ENCODE results near the gene KLF11.

KLF11 gene

DNA sequence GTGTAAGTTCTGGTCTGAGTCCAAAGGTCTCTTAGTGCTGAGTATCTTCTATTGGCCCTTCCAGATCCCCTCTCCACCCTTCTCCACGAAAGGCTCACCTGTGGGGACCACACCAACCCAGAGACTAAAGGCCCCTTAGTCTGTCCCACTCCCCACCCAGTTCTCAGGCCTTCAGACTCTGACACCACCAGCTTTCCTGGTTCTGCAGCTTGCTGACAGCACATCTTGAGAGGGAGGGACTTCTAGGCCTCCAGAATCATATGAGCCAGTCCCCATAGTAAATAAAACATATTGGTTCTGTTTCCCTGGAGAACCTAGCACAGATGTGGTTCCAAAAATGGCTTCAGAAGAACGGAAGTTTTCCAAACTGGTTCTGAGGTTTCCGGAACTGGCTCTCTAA, 38.5 kb upstream of the KLF11 start:
- Histone ChIP-seq H3K27me3 (replicated peaks in 2 of 5; ENCODE audit: control insufficient read depth in 4 of 5, insufficient read depth in 5 of 5, low read length in 4 of 5) (peaks cover 0 to 41% (median 11%) of the 10 kb centered on the region in 5 experiments), H3K4me1 (ENCODE audit: control extremely low read depth in 1 of 4, control insufficient read depth in 4 of 4, insufficient read depth in 4 of 4, low read length in 3 of 4) (peaks cover 0 to 5% (median 4%) of the 10 kb centered on the region in 4 experiments), H3K27ac (ENCODE audit: insufficient read depth in 1 of 2, low read depth in 1 of 2, low read length in 2 of 2, poor library complexity in 1 of 2, severe bottlenecking in 2 of 2) (no peak overlapping the region), H3K36me3 (ENCODE audit: control insufficient read depth in 4 of 4, insufficient read depth in 4 of 4, low read length in 3 of 4) (no peaks in the 10 kb centered on the region), H3K9me3 (ENCODE audit: control extremely low read depth in 1 of 5, control insufficient read depth in 4 of 5, insufficient read depth in 2 of 5, low read depth in 1 of 5, low read length in 4 of 5) (peaks cover 0 to 8% (median 3%) of the 10 kb centered on the region in 5 experiments), H3K4me3 (ENCODE audit: control insufficient read depth in 1 of 7, extremely low read depth in 1 of 7, insufficient read depth in 4 of 7, low read depth in 2 of 7, low read length in 6 of 7) (no peak overlapping the region)
- DNase-seq, result no peak
- POLR2A ChIA-PET, result interaction anchor here (0.6 kb wide), 1 partner anchor 695 kb away, joined by 3 read pairs; no protein-coding TSS in a partner anchor
- CTCF ChIA-PET, result interaction anchor here (1.3 to 1.7 kb wide), 3 partner anchors 8 to 31 kb away, joined by 3 to 4 read pairs (median 4); no protein-coding TSS in a partner anchor
- WGBS (ENCODE audit: insufficient coverage), result 58% methylated on average over 2 of the region's 3 CpGs

DNA sequence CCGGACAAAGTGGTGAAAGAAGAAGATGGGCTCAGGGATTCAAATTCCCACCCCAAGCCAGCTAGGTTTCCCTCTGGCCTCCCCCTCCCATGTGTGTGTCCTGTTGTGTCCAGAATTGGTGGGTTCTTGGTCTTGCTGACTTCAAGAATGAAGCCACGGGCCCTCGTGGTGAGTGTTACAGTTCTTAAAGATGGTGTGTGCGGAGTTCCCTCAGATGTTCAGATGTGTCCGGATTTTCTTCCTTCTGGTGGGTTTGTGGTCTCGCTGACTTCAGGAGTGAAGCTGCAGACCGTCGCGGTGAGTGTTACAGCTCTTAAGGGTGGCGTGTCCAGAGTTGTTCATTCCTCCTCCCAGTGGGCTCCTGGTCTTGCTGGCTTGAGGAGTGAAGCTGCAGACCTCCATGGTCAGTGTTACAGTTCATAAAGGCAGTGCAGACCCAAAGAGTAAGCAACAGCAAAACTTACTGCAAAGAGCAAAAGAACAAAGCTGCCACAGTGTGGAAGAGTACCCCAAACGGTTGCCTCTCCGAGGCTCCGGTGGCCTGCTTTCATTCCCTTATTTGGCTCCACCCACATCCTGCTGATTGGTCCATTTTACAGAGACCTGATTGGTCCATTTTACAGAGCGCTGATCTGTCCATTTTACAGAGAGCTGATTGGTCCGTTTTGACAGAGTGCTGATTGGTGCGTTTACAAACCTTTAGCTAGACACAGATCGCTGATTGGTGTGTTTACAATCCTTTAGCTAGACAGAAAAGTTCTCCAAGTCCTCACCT, 37.7 kb upstream of the KLF11 start:
- Histone ChIP-seq H3K4me1 (ENCODE audit: control extremely low read depth in 1 of 4, control insufficient read depth in 4 of 4, insufficient read depth in 4 of 4, low read length in 3 of 4) (peaks cover 0 to 5% (median 4%) of the 10 kb centered on the region in 4 experiments), H3K9me3 (ENCODE audit: control extremely low read depth in 1 of 5, control insufficient read depth in 4 of 5, insufficient read depth in 2 of 5, low read depth in 1 of 5, low read length in 4 of 5) (peaks cover 0 to 8% (median 3%) of the 10 kb centered on the region in 5 experiments), H3K36me3 (ENCODE audit: control insufficient read depth in 4 of 4, insufficient read depth in 4 of 4, low read length in 3 of 4) (no peaks in the 10 kb centered on the region), H3K27ac (ENCODE audit: insufficient read depth in 1 of 2, low read depth in 1 of 2, low read length in 2 of 2, poor library complexity in 1 of 2, severe bottlenecking in 2 of 2) (no peak overlapping the region), H3K4me3 (ENCODE audit: control insufficient read depth in 1 of 7, extremely low read depth in 1 of 7, insufficient read depth in 4 of 7, low read depth in 2 of 7, low read length in 6 of 7) (no peak overlapping the region), H3K27me3 (replicated peaks in 2 of 5; ENCODE audit: control insufficient read depth in 4 of 5, insufficient read depth in 5 of 5, low read length in 4 of 5) (peaks cover 0 to 41% (median 11%) of the 10 kb centered on the region in 5 experiments)
- no peak for DNase-seq
- ChIA-PET POLR2A (interaction anchor here (0.6 kb wide), 1 partner anchor 694 kb away, joined by 3 read pairs; no protein-coding TSS in a partner anchor), CTCF (interaction anchor here (1.1 to 1.7 kb wide), 5 partner anchors 9 to 44 kb away, joined by 3 to 6 read pairs (median 4); no protein-coding TSS in a partner anchor)
- WGBS (ENCODE audit: insufficient coverage), result 99% methylated on average over 14 of the region's 17 CpGs

DNA sequence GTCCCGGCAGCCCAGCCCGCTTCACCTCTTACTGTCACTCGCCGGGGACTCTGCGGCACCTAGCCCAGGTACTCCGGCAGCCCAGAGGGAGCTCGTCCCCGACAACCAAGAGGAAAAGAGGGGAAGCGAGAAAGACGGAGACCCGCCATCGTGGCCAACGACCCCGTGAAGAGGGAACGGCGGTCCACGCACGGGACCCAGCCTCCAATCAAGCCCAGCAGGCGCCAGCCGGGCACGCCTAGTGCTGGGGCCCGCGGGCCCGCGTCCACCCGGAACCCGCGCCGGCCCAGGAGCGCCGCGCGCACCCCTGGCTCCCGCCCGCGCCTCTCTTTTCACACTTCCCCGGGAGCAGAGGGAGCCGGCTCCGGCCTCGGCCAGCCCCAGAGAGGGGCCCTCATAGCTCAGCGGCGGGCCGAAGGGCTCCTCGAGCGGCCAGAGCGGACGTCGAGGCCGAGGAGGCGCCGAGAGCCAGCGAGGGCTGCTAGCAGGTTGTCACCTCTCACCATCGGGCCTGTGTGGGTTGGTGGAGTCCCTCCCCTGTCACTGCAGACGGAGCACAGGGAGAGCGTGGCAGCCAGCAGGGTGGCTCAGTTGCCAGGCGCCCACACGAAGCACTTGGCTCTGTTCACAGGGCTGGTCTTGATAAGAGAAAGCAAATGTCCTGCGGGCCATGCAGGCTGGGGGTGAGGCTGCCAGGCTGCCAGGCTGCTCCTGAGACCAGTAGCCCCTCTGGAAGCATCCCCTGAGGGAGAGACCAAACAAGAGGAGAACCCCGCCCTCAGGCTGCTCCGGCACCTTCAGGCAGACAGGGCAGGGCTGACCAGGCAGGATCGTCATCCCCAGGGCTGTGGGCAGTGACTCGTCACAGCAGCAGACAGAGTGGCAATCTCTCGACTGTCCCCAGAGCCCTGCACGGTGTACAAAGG, 36.9 kb upstream of the KLF11 start:
- H3K27ac ChIP-seq (ENCODE audit: insufficient read depth in 1 of 2, low read depth in 1 of 2, low read length in 2 of 2, poor library complexity in 1 of 2, severe bottlenecking in 2 of 2), result no peak overlapping the region
- H3K27me3 ChIP-seq (replicated peaks in 2 of 5; ENCODE audit: control insufficient read depth in 4 of 5, insufficient read depth in 5 of 5, low read length in 4 of 5), result peaks cover 0 to 41% (median 11%) of the 10 kb centered on the region in 5 experiments
- ChIA-PET CTCF (interaction anchor here (0.9 to 1.7 kb wide), 5 partner anchors 13 to 43 kb away, joined by 3 to 6 read pairs (median 3); no protein-coding TSS in a partner anchor), POLR2A (no interaction called here)
- no peaks in the 10 kb centered on the region for H3K36me3 ChIP-seq (ENCODE audit: control insufficient read depth in 4 of 4, insufficient read depth in 4 of 4, low read length in 3 of 4)
- peaks cover 0 to 8% (median 3%) of the 10 kb centered on the region in 5 experiments for H3K9me3 ChIP-seq (ENCODE audit: control extremely low read depth in 1 of 5, control insufficient read depth in 4 of 5, insufficient read depth in 2 of 5, low read depth in 1 of 5, low read length in 4 of 5)
- H3K4me1 ChIP-seq (ENCODE audit: control extremely low read depth in 1 of 4, control insufficient read depth in 4 of 4, insufficient read depth in 4 of 4, low read length in 3 of 4), result peaks cover 0 to 5% (median 4%) of the 10 kb centered on the region in 4 experiments
- peak in 2 of 3 donors; percentile 49 to 62 for DNase-seq
- peak overlapping the region in 1 of 7 experiments; percentile 28 for H3K4me3 ChIP-seq (ENCODE audit: control insufficient read depth in 1 of 7, extremely low read depth in 1 of 7, insufficient read depth in 4 of 7, low read depth in 2 of 7, low read length in 6 of 7)
- WGBS (ENCODE audit: insufficient coverage), result 49% methylated on average over 54 of the region's 64 CpGs

DNA sequence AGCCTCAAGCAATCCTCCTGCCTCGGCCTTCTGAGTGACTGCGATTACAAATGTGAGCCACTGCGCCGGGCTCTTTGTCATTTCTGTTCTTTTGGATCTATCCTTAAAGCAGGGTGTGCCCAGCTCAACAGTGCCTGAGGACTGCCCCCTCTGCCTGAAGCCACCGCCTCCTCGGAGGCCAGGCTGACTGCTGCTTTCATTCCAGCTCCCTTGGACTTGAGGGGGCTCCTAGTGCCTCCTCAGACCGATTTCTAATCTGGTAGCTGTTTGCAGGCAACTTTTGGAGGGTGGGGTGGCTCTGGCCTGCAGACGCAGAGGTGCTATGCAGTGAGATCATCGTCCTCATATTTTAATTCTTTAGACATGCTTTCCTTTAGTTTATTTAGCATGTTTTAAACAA, 35.9 kb upstream of the KLF11 start:
- Histone ChIP-seq H3K27ac (ENCODE audit: insufficient read depth in 1 of 2, low read depth in 1 of 2, low read length in 2 of 2, poor library complexity in 1 of 2, severe bottlenecking in 2 of 2) (no peak overlapping the region), H3K4me3 (ENCODE audit: control insufficient read depth in 1 of 7, extremely low read depth in 1 of 7, insufficient read depth in 4 of 7, low read depth in 2 of 7, low read length in 6 of 7) (no peak overlapping the region), H3K4me1 (ENCODE audit: control extremely low read depth in 1 of 4, control insufficient read depth in 4 of 4, insufficient read depth in 4 of 4, low read length in 3 of 4) (peaks cover 0 to 5% (median 4%) of the 10 kb centered on the region in 4 experiments), H3K27me3 (replicated peaks in 2 of 5; ENCODE audit: control insufficient read depth in 4 of 5, insufficient read depth in 5 of 5, low read length in 4 of 5) (peaks cover 0 to 41% (median 11%) of the 10 kb centered on the region in 5 experiments), H3K9me3 (ENCODE audit: control extremely low read depth in 1 of 5, control insufficient read depth in 4 of 5, insufficient read depth in 2 of 5, low read depth in 1 of 5, low read length in 4 of 5) (peaks cover 0 to 8% (median 3%) of the 10 kb centered on the region in 5 experiments), H3K36me3 (ENCODE audit: control insufficient read depth in 4 of 4, insufficient read depth in 4 of 4, low read length in 3 of 4) (no peaks in the 10 kb centered on the region)
- no peak for DNase-seq
- WGBS (ENCODE audit: insufficient coverage), result 92% methylated on average over 7 of the region's 9 CpGs
- CTCF ChIA-PET, result interaction anchor here (0.9 to 1.4 kb wide), 2 partner anchors 12 to 29 kb away, joined by 3 read pairs; no protein-coding TSS in a partner anchor
- POLR2A ChIA-PET, result no interaction called here

DNA sequence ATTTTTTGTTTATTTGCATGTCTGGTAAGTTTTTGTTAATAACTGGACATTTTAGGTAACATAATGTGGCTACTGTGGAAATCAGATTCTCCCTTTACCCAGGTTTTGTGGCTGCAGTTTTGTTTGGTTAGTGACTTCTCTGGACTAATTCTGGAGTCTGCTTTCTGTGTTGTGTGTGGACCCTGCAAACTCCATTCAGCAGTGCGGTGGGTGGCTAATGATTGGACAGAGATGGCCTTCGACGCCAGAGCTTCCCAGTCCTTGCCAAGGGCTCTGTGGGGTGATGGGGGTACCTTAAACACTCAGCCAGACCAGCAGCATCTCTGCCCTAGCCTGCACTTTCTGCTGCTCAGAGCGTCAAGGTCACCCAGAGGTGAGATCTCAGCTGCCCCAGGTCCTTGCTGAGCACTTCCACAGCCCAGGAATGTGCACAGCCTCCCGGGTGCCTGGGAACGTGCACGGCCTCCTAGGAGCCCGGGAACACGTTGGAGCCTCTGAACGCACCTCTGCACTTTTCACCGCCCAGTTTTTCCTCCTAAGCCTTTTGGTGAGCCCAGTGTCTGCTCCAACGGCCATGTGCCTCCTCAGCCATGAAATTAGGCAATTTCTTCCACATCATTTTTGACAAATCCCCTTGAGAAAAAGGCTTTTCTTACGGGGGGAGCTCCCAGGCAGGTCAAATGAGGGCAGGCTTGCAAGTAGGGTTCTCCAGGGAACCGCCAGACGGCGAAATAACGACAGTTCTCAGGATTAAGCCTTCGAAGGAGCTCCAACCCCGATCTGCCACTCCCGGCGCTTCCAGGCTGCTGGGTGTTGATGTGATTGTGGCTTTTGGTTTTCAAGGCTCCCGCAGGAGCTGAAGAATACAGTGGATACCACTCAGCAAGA, 35.2 kb upstream of the KLF11 start:
- Histone ChIP-seq H3K27me3 (replicated peaks in 2 of 5; ENCODE audit: control insufficient read depth in 4 of 5, insufficient read depth in 5 of 5, low read length in 4 of 5) (peaks cover 0 to 41% (median 11%) of the 10 kb centered on the region in 5 experiments), H3K27ac (ENCODE audit: insufficient read depth in 1 of 2, low read depth in 1 of 2, low read length in 2 of 2, poor library complexity in 1 of 2, severe bottlenecking in 2 of 2) (no peak overlapping the region), H3K36me3 (ENCODE audit: control insufficient read depth in 4 of 4, insufficient read depth in 4 of 4, low read length in 3 of 4) (no peaks in the 10 kb centered on the region), H3K4me3 (ENCODE audit: control insufficient read depth in 1 of 7, extremely low read depth in 1 of 7, insufficient read depth in 4 of 7, low read depth in 2 of 7, low read length in 6 of 7) (no peak overlapping the region), H3K4me1 (ENCODE audit: control extremely low read depth in 1 of 4, control insufficient read depth in 4 of 4, insufficient read depth in 4 of 4, low read length in 3 of 4) (peaks cover 0 to 5% (median 4%) of the 10 kb centered on the region in 4 experiments), H3K9me3 (ENCODE audit: control extremely low read depth in 1 of 5, control insufficient read depth in 4 of 5, insufficient read depth in 2 of 5, low read depth in 1 of 5, low read length in 4 of 5) (peaks cover 0 to 15% (median 3%) of the 10 kb centered on the region in 5 experiments)
- no peak for DNase-seq
- 80% methylated on average over 21 of the region's 22 CpGs for WGBS (ENCODE audit: insufficient coverage)
- POLR2A ChIA-PET, result no interaction called here
- CTCF ChIA-PET, result interaction anchor here (1.1 to 1.5 kb wide), 4 partner anchors 9 to 28 kb away, joined by 3 to 8 read pairs (median 3); no protein-coding TSS in a partner anchor

DNA sequence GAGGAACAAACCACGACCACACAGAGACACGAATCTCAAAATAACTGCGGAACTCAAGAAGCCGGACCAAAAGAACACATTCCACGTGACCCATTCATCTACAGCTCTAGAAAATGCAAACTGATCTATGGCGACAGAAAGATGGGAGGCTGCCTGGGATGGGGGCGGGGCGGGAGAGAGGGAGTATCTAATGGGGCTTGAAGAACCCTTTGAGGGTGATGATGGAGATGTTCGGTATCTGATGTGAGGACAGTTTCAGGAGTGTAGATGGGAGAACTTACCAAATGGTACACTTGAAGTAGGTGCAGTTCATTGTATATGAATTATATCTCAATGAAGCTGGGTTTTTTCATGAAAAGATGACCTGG, 34.6 kb upstream of the KLF11 start:
- POLR2A ChIA-PET, result no interaction called here

More for the DNA sequence above, 34.6 kb upstream of the KLF11 start:
- Histone ChIP-seq H3K27me3 (replicated peaks in 2 of 5; ENCODE audit: control insufficient read depth in 4 of 5, insufficient read depth in 5 of 5, low read length in 4 of 5) (peaks cover 0 to 41% (median 10%) of the 10 kb centered on the region in 5 experiments), H3K4me1 (ENCODE audit: control extremely low read depth in 1 of 4, control insufficient read depth in 4 of 4, insufficient read depth in 4 of 4, low read length in 3 of 4) (peaks cover 0 to 5% (median 4%) of the 10 kb centered on the region in 4 experiments), H3K9me3 (ENCODE audit: control extremely low read depth in 1 of 5, control insufficient read depth in 4 of 5, insufficient read depth in 2 of 5, low read depth in 1 of 5, low read length in 4 of 5) (peaks cover 0 to 15% (median 3%) of the 10 kb centered on the region in 5 experiments), H3K36me3 (ENCODE audit: control insufficient read depth in 4 of 4, insufficient read depth in 4 of 4, low read length in 3 of 4) (no peaks in the 10 kb centered on the region), H3K27ac (ENCODE audit: insufficient read depth in 1 of 2, low read depth in 1 of 2, low read length in 2 of 2, poor library complexity in 1 of 2, severe bottlenecking in 2 of 2) (no peak overlapping the region), H3K4me3 (ENCODE audit: control insufficient read depth in 1 of 7, extremely low read depth in 1 of 7, insufficient read depth in 4 of 7, low read depth in 2 of 7, low read length in 6 of 7) (no peak overlapping the region)
- DNase-seq, result no peak
- CTCF ChIA-PET, result interaction anchor here (1.1 to 1.5 kb wide), 4 partner anchors 8 to 27 kb away, joined by 3 to 8 read pairs (median 3); no protein-coding TSS in a partner anchor
- 95% methylated on average over 9 of the region's 9 CpGs for WGBS (ENCODE audit: insufficient coverage)

All from common myeloid progenitor, CD34-positive (primary cell).